CMK (cell line): ENCODE results near the gene INSYN2B.

Experiments used
- DNase-seq: peaks from one replicate; pipeline ENCODE4 v3.0.0-alpha.2; 2010; ENCODE audit warnings: low read depth

Gene INSYN2B

GRCh38 chr5:169980418-169981053, at the start of gene INSYN2B:
INSYN2B (minus strand) TSS chr5:169980495; CDS start chr5:169883898, 96,597 bp downstream.
- DNase-seq, result no peak

GRCh38 chr5:170028124-170028523, 47.8 kb upstream of the INSYN2B start:
- no peak for DNase-seq

- DNase-seq, result no peak
Observed at GRCh38 chr5:170025853-170026252, 45.6 kb upstream of the INSYN2B start.

GRCh38 chr5:170021506-170021905, 41.2 kb upstream of the INSYN2B start:
- no peak for DNase-seq

- no peak for DNase-seq
Observed at GRCh38 chr5:170020423-170020822, 40.1 kb upstream of the INSYN2B start.

- DNase-seq, result no peak
Observed at GRCh38 chr5:170012622-170013021, 32.3 kb upstream of the INSYN2B start.

- DNase-seq, result no peak
Observed at GRCh38 chr5:170011751-170012150, 31.5 kb upstream of the INSYN2B start.

- DNase-seq, result no peak
Observed at GRCh38 chr5:170010595-170010994, 30.3 kb upstream of the INSYN2B start.

- no peak for DNase-seq
Observed at GRCh38 chr5:170008376-170008775, 28.1 kb upstream of the INSYN2B start.

GRCh38 chr5:170006021-170006420, 25.7 kb upstream of the INSYN2B start:
- no peak for DNase-seq

- no peak for DNase-seq
Observed at GRCh38 chr5:170000155-170000554, 19.9 kb upstream of the INSYN2B start.

- no peak for DNase-seq
Observed at GRCh38 chr5:169999621-170000020, 19.3 kb upstream of the INSYN2B start.

GRCh38 chr5:169997798-169998197, 17.5 kb upstream of the INSYN2B start:
- DNase-seq, result no peak

GRCh38 chr5:169993485-169993790, 13.1 kb upstream of the INSYN2B start:
- DNase-seq, result no peak

- DNase-seq, result no peak
Observed at GRCh38 chr5:169992789-169993484, 12.6 kb upstream of the INSYN2B start.

GRCh38 chr5:169991115-169991869, 11.0 kb upstream of the INSYN2B start:
- no peak for DNase-seq

- DNase-seq, result no peak
Observed at GRCh38 chr5:169989365-169989764, 9.1 kb upstream of the INSYN2B start.

GRCh38 chr5:169988947-169989346, 8.7 kb upstream of the INSYN2B start:
- no peak for DNase-seq

- DNase-seq, result no peak
Observed at GRCh38 chr5:169988206-169988605, 7.9 kb upstream of the INSYN2B start.

- no peak for DNase-seq
Observed at GRCh38 chr5:169979871-169980270, 424 bp downstream of the INSYN2B start.

GRCh38 chr5:169978714-169979113, 1.6 kb downstream of the INSYN2B start:
- no peak for DNase-seq

GRCh38 chr5:169974121-169974770, 6.0 kb downstream of the INSYN2B start:
- no peak for DNase-seq

GRCh38 chr5:169973056-169973455, 7.2 kb downstream of the INSYN2B start:
- no peak for DNase-seq
